IPS-11a (cell line): Measurements from ENCODE around the gene F12.
A peak's percentile ranks its signal among the peaks of the same experiment; 100 is the strongest.

Source experiments
- H3K4me3 ChIP-seq: one replicate; pipeline ENCODE4 v1.5.1; 2013; ENCODE audit warnings: low read depth, low read length, control low read depth

Gene F12

GRCh38 chr5:177409043-177409801 lies at the start of gene F12:
F12 (minus strand) TSS chr5:177409564; CDS start chr5:177409527, 37 bp downstream.
- no peak within 1 kb of the TSS for H3K4me3 ChIP-seq

GRCh38 chr5:177458912-177459350 lies 49.6 kb upstream of the F12 start:
- no peak overlapping the region for H3K4me3 ChIP-seq

- H3K4me3 ChIP-seq, result no peak overlapping the region
These were observed 48.7 kb upstream of the F12 start for GRCh38 chr5:177457852-177458681.

- no peak overlapping the region for H3K4me3 ChIP-seq
These were observed 47.9 kb upstream of the F12 start for GRCh38 chr5:177456976-177457851.

- H3K4me3 ChIP-seq, result no peak overlapping the region
These were observed 47.2 kb upstream of the F12 start for GRCh38 chr5:177456591-177456964.

- H3K4me3 ChIP-seq, result peak overlapping the region; percentile 67
These were observed 46.6 kb upstream of the F12 start for GRCh38 chr5:177455661-177456590.

GRCh38 chr5:177455036-177455660 lies 45.8 kb upstream of the F12 start:
- H3K4me3 ChIP-seq, result peak overlapping the region; percentile 67

GRCh38 chr5:177454397-177455035 lies 45.2 kb upstream of the F12 start:
- H3K4me3 ChIP-seq, result peak overlapping the region; percentile 67

GRCh38 chr5:177453852-177454396 lies 44.6 kb upstream of the F12 start:
- H3K4me3 ChIP-seq, result peak overlapping the region; percentile 67

GRCh38 chr5:177452688-177453638 lies 43.6 kb upstream of the F12 start:
- no peak overlapping the region for H3K4me3 ChIP-seq

- no peak overlapping the region for H3K4me3 ChIP-seq
These were observed 41.5 kb upstream of the F12 start for GRCh38 chr5:177450667-177451424.

GRCh38 chr5:177449140-177450061 lies 40.0 kb upstream of the F12 start:
- no peak overlapping the region for H3K4me3 ChIP-seq

- no peak overlapping the region for H3K4me3 ChIP-seq
These were observed 39.0 kb upstream of the F12 start for GRCh38 chr5:177448244-177448950.

GRCh38 chr5:177447611-177448243 lies 38.4 kb upstream of the F12 start:
- peak overlapping the region; percentile 2 for H3K4me3 ChIP-seq
